ENCODE data around the gene TMEM248.
A peak's percentile ranks its signal among the peaks of the same experiment; 100 is the strongest.
"Not testable (repeated sequence)": the region's sequence is repeated elsewhere in the genome, so short reads cannot be mapped to it uniquely, and the experiment has no call there.

Gene TMEM248

GRCh38 chr7:66920769-66921395 lies at the start of gene TMEM248:
TMEM248 (plus strand) TSS chr7:66921225; CDS start chr7:66941866, 20,641 bp downstream.
- peak; percentile 87 for DNase-seq

- DNase-seq: no peak
Measured at GRCh38 chr7:66873476-66873875, 47.5 kb upstream of the TMEM248 start.

GRCh38 chr7:66877577-66878300 lies 43.3 kb upstream of the TMEM248 start:
- DNase-seq: peak; percentile 17

GRCh38 chr7:66878301-66878685 lies 42.7 kb upstream of the TMEM248 start:
- DNase-seq: not testable (repeated sequence)

- DNase-seq: no peak
Measured at GRCh38 chr7:66880053-66880452, 41.0 kb upstream of the TMEM248 start.

- not testable (repeated sequence) for DNase-seq
Measured at GRCh38 chr7:66880577-66880976, 40.4 kb upstream of the TMEM248 start.

GRCh38 chr7:66883716-66884115 lies 37.3 kb upstream of the TMEM248 start:
- DNase-seq: peak; percentile 27

GRCh38 chr7:66884556-66884955 lies 36.5 kb upstream of the TMEM248 start:
- DNase-seq: peak; percentile 19

GRCh38 chr7:66886152-66886551 lies 34.9 kb upstream of the TMEM248 start:
- no peak for DNase-seq

- DNase-seq: not testable (repeated sequence)
Measured at GRCh38 chr7:66888223-66888622, 32.8 kb upstream of the TMEM248 start.

GRCh38 chr7:66894463-66895080 lies 26.5 kb upstream of the TMEM248 start:
- DNase-seq: peak; percentile 32

- no peak for DNase-seq
Measured at GRCh38 chr7:66896441-66896840, 24.6 kb upstream of the TMEM248 start.

- DNase-seq: no peak
Measured at GRCh38 chr7:66899552-66900280, 21.3 kb upstream of the TMEM248 start.

- DNase-seq: no peak
Measured at GRCh38 chr7:66901941-66902843, 18.8 kb upstream of the TMEM248 start.

- no peak for DNase-seq
Measured at GRCh38 chr7:66902844-66903180, 18.2 kb upstream of the TMEM248 start.

- DNase-seq: no peak
Measured at GRCh38 chr7:66903360-66904062, 17.5 kb upstream of the TMEM248 start.

- no peak for DNase-seq
Measured at GRCh38 chr7:66904063-66904593, 16.9 kb upstream of the TMEM248 start.

- DNase-seq: no peak
Measured at GRCh38 chr7:66905278-66905677, 15.7 kb upstream of the TMEM248 start.

- DNase-seq: no peak
Measured at GRCh38 chr7:66905689-66906088, 15.3 kb upstream of the TMEM248 start.

- no peak for DNase-seq
Measured at GRCh38 chr7:66907731-66908130, 13.3 kb upstream of the TMEM248 start.

- not testable (repeated sequence) for DNase-seq
Measured at GRCh38 chr7:66908598-66908997, 12.4 kb upstream of the TMEM248 start.
